DMS79 (cell line): ENCODE data around the gene ZNF93.
"Not testable (repeated sequence)": the region's sequence is repeated elsewhere in the genome, so short reads cannot be mapped to it uniquely, and the experiment has no call there.

ENCODE experiments used
- DNase-seq: peaks from one replicate; lab custom pipeline; 2025; lab: John Stamatoyannopoulos, UW

Gene ZNF93

GRCh38 chr19:19938449-19938848 is 37.7 kb downstream of the ZNF93 start:
- DNase-seq = no peak

GRCh38 chr19:19943848-19944582 is 43.3 kb downstream of the ZNF93 start:
- no peak for DNase-seq

- no peak for DNase-seq
Observed at GRCh38 chr19:19944583-19944880, 43.8 kb downstream of the ZNF93 start.

GRCh38 chr19:19946226-19946625 is 45.5 kb downstream of the ZNF93 start:
- DNase-seq = no peak

GRCh38 chr19:19948800-19949199 is 48.1 kb downstream of the ZNF93 start:
- no peak for DNase-seq

- no peak for DNase-seq
Observed at GRCh38 chr19:19955208-19955607, 54.5 kb downstream of the ZNF93 start.

GRCh38 chr19:19956434-19957075 is 55.8 kb downstream of the ZNF93 start:
- DNase-seq = no peak

- not testable (repeated sequence) for DNase-seq
Observed at GRCh38 chr19:19957766-19958165, 57.0 kb downstream of the ZNF93 start.

GRCh38 chr19:19959151-19959799 is 58.5 kb downstream of the ZNF93 start:
- DNase-seq = not testable (repeated sequence)

GRCh38 chr19:19964416-19964815 is 63.7 kb downstream of the ZNF93 start:
- DNase-seq = no peak

GRCh38 chr19:19966126-19966525 is 65.4 kb downstream of the ZNF93 start:
- DNase-seq = not testable (repeated sequence)

GRCh38 chr19:19966862-19967261 is 66.1 kb downstream of the ZNF93 start:
- no peak for DNase-seq
